Stimulated activated CD4-positive, alpha-beta T cell treated with anti-CD3 and anti-CD28 coated beads, Interleukin-1b, Interleukin-23, amount 100 ng/mL, for 1 hour (primary cell): Measurements from ENCODE around the gene SLC1A2.
A peak's percentile ranks its signal among the peaks of the same experiment; 100 is the strongest.

Experiments
- DNase-seq, 2 donors: peaks; one replicate each; pipeline ENCODE4 v3.0.0-alpha.2; 2020; ENCODE audit warnings: low read depth in 2 of 2

SLC1A2 gene

GRCh38 chr11:35348898-35349687 lies 70.3 kb downstream of the SLC1A2 start:
- no peak for DNase-seq

GRCh38 chr11:35347921-35348331 lies 71.4 kb downstream of the SLC1A2 start:
- no peak for DNase-seq

DNA sequence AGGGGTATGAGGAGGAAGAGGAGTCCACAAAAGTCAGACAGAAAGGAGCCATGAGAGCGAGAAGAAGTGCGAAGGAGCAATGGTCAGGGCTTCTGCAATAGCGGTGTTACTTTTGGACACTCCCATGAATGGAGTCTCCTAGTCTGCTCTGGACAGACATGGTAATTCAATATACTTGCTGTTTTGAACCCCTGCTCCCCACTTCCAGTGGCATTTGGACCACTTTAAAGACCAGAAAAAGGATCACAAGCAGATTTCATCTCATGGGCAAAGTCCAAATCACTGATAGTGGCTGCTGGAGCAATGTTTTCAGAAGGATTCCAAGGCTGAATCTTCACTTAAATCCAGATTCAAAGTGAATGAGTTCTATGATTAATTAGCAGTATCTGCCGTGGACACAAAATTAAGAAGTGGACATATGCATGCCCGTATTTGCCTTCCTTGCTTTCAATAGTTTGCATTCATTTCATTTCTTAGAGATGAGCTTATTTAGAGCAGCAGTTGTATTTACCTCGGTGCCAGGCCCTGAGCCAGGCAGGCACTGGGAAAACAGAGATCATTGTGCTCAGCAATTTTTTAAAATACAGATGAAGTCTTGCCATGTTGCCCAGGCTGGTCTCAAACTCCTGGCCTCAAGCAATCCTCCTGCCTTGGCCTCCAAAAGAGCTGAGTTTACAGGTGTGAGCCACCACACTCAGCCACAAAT lies 72.0 kb downstream of the SLC1A2 start:
- no peak for DNase-seq

DNA sequence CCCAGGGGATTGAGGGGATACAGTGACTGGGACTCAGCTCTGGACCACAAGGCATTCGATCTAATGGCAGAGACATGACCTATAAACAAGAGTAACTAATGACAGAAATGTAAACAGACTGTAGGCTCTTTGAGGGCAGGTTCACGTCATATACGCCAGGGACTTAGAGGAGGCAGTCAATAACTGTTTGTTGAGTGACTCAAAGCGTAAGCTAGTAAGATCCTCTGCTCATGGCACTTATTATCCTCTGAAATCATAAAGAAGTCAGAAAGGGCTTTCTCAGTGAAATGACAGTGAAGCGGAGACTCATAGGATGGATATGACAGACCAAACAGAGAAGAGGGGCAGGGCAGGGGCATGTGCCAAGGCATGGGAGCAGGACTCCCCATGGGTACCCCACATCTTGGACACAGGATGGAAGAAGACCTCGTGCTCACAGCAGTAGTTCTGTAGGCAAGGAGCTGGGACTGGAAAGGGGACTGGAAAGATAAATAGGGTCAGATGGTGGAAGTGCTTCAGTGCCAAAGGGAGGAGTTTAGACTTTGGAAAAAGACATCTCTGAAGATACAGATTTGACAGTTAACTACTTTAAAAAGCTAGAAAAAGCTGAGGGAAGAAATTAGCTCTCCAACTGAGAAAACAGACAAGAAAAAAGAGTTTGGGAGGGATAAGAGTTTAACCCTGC lies 72.7 kb downstream of the SLC1A2 start:
- DNase-seq, result no peak

DNA sequence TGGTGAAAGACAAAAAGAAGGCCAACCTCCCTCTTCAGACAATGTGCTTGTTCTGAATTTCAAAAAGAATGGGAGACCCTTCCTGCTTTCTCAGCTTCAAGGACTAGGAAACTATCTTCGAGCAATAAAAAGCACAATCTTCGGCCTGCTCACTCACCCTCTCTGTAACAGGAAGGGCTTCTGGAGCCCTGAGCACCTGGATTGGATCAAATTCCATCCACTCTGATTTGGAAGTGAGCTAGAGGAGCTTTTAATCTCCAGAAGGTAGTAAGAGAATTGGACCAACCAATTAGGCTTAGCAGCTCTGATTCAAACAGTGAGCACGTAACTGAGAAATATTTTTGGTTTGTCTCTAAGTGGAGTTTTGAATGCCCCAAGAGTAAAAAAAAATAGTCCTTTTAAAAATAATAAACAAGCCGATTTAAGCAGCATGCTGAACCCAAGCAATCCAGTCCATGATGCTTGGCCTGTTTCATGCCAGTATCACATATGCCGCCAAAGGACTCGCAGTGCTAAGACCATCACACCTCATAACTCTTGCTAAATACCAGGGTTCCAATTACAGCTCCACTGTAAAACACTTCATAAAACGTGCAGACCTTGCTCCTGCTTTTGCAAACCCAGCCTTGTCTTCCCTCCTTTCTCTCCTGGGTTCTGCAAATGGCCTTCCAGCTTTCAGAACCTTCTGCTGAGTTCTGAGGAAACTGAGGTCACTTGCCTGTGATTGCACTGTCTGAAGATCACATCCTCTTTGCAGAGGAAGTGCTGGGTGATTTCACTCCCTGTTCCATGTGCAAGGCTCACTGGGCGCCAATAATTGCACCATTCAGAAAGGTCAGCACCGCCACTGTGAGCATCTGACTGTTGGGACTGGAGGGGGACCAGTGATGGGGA lies 74.4 kb downstream of the SLC1A2 start:
- DNase-seq, result no peak

DNA sequence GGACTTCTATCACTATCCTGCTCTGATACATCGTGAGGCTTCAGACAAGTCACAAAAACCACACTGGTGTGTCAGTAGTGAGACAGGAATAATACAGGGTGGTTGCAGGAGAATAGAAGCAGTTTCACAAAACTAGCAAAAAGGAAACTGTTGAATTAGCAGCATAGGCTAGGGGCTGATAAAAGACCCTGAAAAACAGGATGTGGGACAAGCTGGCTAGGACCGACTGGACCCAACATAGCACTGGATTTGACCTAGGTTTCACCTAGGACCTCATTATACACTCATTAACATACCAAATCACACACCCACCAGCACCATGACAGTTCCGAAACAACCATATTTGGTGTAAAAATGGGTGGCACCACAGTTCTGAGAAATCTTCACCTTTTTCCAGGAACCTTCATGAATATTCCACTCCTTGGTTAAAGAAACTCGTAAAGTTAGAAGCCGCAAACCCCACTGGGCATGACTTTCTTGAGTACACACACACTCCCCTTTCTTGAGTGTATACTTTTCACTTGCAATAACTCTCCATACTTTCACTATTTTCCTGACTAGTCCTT lies 76.2 kb downstream of the SLC1A2 start:
- DNase-seq, result no peak

- no peak for DNase-seq
Observed at GRCh38 chr11:35340715-35341114, 78.6 kb downstream of the SLC1A2 start.

GRCh38 chr11:35340071-35340470 lies 79.3 kb downstream of the SLC1A2 start:
- no peak for DNase-seq

DNA sequence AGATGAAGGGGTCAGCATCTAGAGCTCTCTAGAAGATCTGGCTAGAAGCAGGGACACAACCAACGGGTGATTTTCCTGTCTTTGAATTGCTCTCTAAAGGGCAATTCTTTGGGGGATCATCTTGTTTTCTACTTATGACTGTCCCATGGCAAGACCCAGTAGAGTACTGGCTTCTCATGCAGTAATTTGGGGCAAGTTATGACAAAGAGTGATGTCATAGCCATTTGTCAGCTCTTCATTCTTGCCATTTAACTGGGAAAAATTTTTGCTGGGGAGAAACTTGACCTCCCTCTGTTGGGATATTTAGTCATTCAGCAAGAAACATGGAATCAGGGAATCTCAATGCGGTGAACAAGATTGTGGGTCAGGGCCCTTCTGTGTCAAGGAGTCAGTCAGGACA lies 80.4 kb downstream of the SLC1A2 start:
- DNase-seq, result no peak

DNA sequence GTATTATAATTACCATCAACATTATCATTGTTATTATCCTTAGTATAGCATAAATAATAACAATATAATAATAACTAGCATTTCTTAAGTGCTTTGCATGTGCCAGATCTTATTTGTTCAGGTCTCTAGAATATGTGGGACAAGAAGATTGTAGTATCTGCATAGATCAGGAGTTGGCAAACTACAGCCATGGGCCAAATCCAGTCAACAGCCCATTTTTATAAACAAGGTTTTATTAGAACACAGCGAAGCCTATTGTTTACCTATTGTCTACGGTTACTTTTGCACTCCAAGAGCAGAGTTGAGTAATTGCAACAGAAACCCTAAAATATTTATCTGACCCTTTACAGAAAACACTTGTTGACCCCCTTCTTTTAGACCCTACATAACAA lies 81.4 kb downstream of the SLC1A2 start:
- DNase-seq, result no peak

DNA sequence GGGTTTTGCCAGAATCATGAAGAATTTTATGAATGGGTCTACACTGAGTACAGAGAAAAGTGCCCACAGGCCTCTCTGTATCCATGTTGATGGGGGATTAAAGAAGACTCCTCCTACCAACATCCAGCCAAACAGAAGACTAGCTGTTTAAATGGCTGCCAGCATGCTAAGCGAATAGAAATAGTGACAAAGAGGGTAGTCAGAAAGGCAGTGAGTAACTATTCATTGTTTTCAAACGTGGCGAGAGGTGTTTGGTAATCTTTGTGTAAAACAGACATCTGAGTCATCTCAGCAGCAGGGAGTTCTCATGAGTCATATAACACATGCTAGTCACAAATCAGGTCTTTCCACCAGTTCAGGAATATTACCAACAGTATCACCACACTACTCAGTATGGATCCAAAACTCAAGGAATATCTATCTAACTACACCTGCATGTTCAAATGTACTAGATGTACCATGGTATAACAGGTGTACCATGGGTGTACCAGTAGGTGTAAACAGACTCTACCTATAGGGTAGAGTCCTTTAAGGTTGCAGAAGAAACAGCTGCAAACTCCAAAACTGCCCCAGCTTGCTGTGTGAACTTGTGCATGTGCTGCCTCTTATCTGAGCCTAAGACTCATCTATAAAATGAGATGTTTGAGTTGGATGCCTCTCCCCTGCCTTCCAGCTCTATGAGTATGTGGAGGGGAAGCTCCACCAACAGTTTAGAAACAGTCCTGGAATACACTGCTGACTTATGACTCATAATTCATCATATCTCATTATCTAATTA lies 82.0 kb downstream of the SLC1A2 start:
- no peak for DNase-seq

DNA sequence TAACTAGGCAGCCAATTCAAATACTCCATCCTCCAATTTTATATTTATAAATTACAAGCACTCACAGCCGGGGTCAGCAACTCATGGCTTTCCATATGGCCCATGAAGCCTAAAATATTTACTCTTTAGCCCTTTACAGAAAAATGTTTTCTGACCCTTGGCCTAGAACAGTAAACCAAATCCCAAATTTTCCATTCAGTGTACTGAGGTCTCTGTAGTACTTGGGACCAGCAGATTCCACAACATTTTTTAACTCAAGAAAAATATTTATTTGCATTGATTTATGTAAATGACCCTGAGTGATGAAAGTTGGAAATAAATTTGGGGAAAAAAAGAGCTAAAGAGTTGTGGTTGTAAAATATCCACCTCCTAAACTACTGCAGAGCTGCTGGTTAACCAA lies 82.6 kb downstream of the SLC1A2 start:
- no peak for DNase-seq

GRCh38 chr11:35335226-35335625 lies 84.1 kb downstream of the SLC1A2 start:
- DNase-seq, result no peak

DNA sequence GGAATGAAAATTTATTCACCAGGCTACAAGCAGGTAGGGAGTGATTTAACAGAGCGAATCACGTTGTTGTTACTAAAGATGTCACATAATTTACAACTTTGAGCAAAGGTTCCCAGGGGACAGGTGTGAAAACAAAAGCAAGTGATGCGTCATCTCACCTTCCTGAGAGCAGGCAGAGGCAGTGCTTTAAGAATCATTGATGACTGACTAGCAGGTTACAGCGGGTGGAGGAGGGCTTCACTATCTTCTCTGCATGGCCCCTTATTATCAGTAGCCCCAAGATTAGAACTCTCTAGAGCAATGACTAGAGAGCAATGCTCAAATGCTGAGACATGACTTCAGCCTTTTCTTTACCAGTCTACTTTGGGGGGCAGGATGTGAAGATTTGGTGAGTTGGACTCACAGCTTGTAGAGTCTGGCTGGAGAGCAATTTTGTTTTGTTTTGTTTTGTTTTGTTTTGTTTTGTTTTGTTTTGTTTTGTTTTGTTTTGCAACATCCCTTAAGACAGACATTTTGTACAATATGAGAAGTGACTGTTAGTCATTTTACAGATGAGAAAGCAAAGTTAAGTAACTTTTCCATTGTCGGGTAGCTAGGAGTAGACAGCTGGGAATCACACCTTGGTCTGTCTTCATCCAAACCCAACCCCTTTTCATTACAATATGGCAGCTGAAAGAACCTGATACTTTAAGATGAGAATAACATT lies 84.8 kb downstream of the SLC1A2 start:
- DNase-seq, result no peak

DNA sequence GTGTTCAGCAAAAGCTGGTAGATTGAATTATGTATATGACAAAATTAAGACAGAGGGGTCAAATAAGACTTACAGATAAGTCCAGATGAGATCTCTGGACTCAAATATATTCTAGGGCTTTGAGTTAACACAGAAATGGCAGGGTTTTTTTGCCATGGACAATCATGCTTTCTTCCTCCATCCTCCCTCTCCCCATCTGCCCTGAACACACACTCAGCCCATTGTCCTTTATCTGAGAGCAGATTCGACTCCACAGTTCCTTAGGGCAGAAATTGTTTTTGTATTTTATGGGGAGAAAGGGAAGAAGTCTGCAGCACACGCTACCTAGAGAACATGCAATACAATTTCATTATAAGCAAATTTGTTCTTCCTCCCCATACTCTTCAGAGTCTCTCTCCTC lies 86.8 kb downstream of the SLC1A2 start:
- DNase-seq, result no peak

- DNase-seq, result peak in 1 of 2 donors; percentile 12
Observed at GRCh38 chr11:35330931-35331330, 88.4 kb downstream of the SLC1A2 start.

GRCh38 chr11:35330156-35330889 lies 89.0 kb downstream of the SLC1A2 start:
- DNase-seq, result no peak

DNA sequence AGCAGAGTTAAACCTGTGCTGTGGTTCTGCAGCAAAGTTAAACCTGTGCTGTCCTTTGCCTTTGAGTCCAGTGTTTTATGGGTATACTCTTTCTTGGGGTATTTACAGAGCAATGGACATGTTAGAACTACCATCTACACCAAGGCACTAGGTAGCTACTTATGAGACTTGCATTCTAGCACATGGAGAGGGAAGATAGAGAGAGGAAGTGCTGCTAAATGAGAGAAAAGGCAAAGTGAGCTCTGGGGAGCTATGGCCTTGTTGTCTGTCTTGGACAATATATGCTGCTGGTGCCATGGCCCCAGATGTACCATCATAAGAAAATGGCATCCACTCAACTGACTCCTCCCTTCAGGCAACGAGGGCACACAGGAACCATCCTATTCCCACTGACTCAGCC lies 91.5 kb downstream of the SLC1A2 start:
- DNase-seq, result no peak

DNA sequence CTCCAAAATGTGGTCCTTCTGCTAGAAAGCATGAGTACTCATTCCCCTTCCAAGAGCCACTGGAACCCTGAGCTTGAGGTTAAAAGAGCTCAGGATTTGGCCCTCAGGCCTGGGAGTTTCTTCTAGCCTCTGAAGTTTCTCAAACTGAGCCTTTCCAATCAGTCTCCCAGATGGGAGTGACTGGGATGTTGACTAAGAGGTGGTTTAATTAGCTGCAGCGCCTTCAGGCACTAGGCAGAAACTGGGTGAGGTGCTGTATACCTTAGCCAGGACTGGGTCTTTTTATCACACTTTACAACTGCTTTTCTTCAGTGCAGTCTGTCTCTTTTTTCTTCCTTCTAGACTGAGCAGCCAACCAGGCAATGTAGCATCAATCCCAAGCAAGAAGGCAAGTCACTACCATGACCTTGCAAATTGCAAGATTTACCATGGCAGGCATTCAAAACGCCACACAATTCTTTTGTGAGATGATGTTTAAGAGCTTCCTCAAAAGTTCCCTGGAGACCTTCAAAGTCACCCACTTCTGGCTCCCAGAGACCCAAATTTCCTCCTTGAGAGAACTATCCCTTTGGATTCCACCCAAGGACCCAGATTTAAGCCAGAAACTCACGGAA lies 93.0 kb downstream of the SLC1A2 start:
- DNase-seq, result no peak
